Measurements from ENCODE around the gene FAM98B.
"Not testable (repeated sequence)": the region's sequence is repeated elsewhere in the genome, so short reads cannot be mapped to it uniquely, and the experiment has no call there.

Gene FAM98B

DNA sequence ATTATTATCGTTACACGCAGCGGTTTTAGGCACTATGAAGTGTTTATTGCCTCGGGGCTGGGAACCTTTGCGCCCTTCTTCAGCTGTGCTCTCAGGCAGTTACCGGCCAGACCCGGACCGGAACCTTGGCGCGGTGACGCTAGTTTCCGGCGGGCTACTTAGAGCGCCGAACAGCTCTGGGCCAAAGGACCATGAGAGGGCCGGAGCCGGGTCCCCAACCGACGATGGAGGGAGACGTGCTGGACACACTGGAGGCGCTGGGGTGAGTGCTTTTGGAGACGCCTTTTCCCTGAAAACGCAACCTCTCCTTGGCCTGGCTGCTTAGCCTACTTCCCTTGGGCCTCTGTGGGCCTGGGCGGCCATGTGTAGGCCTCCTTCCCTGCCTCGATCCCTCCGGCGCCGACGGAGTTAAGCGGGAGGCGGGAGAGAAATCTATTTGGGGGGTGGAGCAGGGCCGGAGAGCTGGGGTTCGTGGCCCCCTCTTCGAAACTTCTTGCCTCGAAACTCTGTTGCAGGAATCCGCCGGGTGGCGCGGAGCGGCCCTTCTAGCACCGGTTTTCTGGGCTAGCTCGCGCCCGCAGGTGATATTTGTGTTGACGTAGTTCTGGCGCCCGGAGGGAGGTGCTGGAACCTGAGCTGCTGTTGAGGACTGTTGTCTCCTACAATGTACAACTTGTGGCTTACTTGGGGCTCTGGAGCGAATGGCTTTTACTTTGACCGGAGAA is at the start of gene FAM98B:
TSS of gene FAM98B (plus strand) at position 157 of the 725 bp plus-strand sequence. CDS start at position 192, 35 bp downstream.
- DNase-seq, result peak; percentile 86 to 91

DNA sequence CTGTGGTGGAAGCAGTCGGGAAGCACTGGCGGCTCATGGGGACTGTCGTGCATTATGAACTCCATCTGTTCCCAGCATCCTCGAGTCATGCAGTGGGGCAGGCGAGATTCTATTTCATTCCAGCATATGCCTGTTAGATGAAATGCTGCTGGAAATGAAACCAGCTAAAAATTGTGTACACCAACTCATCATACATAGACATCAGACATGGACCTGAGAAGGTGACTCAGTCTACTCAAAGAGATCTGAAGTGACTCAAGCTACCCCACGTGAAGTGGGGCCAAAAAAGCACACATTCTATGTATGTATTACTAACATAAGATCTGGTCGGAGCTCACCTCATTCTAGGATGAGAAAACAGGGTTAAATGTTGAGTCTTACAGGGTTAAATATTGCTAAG is 47.5 kb upstream of the FAM98B start:
- DNase-seq, result no peak

DNA sequence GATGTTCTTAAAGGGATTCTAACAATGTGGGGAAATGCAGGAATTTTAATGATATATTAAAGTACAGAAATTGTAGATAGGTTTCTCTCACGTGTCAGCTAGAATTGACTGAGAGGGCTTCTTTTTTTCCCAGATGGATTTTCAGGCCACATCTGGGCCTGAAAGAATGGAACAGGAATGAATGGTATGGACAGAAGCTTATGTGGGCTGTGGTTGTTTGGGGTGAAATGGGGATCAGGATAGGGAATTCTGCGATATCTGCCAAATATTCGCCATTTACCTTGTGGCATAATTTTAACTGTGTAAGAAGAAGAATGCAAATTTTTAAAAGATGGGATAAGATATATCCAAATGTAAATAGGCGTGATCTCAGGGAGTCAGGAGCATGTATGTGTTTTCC is 45.4 kb upstream of the FAM98B start:
- no peak for DNase-seq

DNA sequence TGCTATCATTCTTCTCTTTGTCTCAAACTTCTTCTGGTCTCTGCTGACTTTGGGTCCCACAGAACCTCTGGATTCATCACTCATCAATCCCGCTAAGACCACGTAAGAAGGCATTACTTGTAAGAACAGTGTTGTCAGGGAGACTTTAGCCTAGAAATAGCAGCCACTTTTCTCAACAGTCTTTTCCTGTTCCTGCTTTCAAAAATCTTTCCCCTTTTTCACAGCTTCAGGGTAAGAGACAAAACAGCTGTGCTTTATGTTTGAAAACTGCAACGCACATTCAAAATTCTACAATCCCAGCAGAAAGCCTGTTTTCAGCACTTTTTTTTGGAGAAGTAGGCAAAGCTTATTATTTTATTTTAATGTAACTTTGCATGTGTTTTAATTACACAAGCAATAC is 42.0 kb upstream of the FAM98B start:
- DNase-seq, result no peak

DNA sequence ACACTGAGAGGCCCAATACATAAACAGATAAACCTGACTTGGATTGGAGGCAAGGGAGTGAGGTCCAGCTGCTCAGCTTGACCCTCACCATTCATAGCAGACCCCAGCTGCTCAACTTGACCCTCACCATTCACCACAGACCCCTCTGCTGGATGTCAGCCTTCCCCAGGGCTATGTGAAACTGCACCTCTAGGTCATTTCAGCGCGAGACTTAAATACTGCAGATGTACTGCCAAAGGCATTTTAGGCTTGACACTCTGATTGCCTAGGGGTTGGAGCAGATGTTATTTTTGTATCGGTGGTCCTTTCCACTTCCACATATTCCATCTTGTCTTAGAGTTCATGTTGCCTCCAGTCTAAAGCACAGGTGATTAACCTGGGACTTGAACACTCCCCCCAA is 41.5 kb upstream of the FAM98B start:
- DNase-seq, result no peak

DNA sequence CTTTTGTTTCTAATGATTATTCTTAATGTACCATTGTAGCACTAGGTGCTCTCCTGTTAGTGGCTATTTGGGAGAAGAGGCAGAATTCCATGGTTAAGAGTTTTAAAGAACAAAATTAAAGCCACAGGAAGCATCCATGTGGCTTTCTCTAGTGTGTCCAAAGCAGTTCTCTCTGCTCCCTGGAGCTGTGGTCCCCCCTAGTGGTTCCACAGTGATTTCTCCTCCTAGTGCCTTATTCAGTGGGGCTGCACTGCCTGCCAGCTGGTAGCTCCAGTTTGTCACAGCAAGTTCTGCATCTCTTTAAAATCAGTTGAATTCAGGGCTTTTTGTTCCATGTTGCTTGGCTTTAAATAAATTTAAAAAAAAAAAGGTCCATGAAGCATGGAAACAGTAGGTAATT is 39.6 kb upstream of the FAM98B start:
- no peak for DNase-seq

DNA sequence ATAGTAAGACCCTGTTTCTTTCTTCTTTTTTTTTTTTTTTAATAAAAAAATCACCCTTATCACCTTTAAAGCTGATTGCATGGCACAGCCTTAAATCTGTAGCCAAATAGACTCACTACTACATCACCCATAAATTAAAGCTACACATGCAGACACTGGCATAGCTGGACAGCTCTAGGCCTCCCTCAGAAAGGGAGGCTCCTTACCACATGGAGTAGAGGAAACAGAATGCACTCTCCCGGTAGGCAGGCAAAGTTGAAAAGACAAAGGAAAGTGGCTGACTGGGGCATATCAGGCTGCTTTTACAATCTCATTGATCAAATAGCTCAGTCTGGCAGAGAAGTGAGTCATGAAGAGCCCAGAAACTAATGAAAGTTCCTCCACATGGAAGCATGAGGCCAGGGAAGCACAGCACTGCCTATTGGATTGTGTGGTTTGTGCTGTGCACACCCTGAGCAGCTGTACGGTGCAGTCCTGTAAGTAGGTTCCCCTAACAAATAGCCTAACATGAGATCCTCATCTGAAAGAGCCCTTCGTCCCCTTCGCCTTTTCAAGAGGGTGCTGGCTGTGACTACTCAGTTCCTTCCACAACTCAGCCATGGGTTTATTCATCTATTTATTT is 32.7 kb upstream of the FAM98B start:
- DNase-seq, result no peak

DNA sequence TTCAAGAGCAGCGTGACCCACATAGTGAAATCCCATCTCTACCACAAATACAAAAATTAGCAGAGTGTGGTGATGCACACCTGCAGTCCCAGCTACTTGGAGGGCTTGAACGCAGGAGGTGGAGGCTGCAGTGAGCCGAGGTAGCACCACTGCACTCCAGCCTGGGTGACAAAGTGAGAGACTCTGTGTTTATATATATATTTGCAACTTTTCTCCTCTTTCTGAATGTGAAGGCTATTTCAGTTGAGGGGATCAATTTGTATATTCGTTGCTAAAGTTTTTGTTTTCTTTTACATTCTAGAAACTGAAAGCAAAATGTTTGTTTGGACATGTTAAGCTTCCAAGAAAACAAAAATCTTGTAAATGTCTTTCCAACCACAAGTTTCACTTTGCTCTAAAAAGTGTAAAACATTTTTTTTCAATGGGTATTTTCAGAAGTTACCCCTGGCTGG is 29.8 kb upstream of the FAM98B start:
- no peak for DNase-seq

DNA sequence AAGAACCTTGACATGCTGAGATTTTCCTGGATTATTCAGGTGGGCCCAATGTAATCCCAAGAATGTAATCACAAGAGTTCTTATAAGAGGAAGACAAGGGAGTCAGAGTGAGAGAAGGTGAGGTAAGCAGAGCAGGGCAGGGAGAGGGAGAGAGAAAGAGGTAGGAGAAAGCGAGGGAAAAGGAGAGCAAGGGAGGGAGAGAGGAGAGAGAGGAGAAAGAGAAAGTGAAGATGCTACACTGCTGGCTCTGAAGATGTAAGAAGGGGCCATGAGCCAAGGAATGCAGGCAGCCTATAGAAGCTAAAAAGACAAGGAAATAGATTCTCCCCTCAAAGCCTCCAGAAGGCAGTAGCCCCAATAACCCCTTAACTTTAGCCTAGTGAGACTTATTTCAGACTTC is 28.7 kb upstream of the FAM98B start:
- no peak for DNase-seq

DNA sequence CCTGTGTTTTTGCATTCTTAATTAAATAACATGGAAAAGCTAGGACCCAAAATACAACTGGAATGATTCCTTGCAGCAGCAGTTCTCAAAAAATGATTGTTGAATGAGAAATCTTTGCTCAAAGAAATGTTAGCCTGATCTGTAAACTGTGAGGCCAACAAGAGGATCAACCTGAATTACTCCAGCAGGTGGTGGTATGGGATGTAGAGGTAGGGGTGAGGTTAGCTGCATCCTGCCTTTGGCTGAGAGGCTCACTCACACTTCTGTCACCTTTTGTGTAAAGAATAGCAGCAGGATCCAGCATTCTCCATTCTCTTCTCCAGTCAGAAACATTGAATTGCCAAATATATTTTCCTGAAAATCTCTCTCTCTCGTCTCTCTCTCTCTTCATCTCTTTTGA is 26.5 kb upstream of the FAM98B start:
- no peak for DNase-seq

DNA sequence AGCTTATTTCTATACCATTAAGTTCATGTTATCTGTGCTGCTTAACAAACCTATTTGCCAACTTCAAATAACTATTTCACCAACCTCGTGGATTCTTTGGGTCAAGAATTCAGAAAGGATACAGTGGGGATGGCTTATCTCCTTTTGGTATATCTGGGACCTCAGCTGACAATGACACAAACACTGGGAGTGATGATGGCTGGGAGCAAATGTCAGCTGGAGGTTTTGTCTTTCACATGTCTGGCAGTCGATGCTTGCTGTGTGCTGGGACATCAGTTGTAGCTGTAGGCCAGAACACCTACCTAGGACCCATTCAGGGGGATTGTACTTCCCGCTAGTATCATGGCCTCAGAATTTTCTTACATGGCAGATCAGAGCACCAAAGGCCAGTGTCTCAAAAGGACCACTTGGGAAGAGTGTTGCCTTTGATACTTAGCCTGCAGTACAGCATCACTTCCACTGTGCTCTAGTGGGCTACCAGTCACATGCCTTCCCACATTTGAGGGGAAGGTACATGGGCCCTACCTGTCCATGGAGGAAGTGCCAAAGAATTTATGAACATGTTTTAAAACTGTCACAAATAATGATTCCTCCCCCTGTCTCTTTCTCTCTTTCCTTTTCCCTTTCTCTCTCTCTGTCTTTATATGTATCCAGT is 23.7 kb upstream of the FAM98B start:
- DNase-seq, result no peak

DNA sequence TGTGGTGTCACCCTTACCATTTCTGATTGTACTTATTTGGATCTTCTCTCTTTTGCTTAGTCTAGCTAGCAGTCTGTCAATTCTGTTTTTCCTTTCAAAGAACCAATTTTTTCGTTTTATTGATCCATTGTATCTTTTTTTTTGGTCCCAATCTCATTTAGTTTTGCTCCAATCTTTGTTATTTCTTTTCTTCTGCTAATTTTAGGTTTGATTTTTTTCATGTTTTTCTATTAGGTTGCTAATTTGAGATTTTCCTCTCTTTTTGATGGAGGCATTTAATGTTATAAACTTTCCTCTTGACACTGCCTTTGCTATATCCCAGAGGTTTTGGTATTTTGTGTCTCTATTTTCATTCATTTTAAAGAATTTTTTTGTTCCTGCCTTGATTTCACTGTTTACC is 16.9 kb upstream of the FAM98B start:
- DNase-seq, result no peak

DNA sequence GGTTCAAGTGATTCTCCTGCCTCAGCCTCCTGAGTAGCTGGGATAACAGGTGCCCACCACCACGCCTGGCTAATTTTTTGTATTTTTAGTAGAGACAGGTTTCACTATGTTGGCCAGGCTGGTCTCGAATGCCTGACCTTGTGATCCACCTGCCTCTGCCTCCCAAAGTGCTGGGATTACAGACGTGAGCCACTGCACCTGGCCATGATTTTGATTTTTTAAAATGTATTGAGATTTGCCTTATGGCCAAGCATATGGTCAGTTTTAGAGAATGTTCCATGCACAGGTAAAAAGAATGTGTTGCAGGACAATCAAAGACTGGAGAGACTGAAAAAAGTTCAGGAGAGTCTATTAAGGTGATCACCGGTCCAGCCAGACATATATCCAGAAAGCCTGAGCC is 16.3 kb upstream of the FAM98B start:
- not testable (repeated sequence) for DNase-seq

DNA sequence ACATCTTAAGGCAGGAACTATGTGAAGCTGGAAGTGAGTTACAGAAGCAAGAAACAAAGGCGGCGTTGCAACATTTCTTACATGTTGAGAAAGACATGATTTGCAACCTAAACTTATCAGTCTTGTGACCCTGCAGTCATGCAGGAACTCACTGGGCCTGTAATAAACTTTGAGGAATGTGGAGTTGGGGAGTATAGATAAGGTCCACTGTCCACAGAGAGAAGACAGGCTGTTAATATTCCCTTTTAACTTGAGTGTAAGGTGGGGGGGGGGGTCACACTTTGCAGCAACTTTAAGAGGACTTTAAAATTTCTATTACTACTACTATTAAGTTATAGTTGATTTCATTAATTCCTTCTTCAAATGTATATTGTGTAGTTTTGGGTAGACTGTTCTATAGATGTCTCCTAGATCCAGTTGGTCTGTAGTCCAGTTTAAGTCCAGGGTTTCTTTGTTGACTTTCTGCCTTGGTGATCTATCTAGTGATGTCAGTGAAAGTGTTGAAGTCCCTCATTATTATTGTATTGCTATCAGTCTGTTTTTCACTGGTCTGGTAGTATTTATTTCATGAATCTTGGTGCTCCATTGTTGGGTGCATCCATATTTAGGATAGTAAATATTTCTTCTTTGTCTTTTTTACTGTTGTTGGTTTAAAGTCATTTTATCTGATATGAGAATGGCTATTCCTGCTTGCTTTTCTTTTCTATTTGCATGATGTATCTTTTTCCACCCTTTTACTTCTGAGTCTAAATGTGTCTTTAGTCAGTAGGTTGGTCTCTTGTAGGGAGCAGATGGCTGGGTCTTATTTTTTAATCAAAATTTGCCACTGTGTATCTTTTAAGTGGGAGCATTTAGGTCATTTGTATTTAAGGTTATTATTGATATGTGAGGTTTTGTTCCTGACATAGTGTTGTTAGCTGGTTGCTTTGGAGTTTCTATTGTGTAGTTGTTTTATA is 15.6 kb upstream of the FAM98B start:
- no peak for DNase-seq

DNA sequence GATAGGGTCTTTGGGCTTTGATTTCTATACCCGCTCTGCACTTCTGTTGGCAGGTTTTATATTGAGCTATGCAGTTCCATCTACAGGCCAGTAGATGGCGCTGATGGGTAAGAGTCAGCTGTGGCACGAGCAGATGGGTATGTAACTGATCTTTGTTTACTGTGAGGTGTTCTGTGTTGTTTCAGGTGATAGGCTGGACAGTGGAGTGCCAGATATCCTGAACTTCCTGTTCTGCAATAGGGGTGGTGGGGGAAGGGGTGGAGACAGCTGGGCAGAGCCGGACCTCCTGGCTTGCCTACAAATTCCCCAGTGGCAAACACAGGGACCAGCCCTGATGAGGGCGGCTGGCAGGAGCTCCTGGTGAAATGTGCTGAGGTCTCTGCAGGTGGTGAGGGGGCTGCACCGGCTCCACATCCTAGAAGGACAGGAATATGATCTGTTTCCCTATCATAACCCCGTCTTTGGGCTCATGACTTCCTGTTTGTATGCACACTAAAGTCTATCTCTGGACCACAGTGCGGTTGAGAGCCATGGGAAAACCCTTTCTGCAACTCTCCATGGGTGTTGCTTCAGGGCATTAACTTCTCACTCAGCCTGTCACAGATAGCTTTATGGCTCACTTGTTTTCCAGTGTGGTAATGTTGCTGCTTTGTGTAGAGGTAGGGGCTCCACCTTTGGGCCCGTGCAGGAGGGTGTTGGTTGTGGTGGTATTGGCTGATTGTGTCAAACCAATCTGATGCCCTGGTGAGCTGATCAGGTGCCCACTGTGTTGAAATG is 13.4 kb upstream of the FAM98B start:
- DNase-seq, result peak; percentile 57 to 70

DNA sequence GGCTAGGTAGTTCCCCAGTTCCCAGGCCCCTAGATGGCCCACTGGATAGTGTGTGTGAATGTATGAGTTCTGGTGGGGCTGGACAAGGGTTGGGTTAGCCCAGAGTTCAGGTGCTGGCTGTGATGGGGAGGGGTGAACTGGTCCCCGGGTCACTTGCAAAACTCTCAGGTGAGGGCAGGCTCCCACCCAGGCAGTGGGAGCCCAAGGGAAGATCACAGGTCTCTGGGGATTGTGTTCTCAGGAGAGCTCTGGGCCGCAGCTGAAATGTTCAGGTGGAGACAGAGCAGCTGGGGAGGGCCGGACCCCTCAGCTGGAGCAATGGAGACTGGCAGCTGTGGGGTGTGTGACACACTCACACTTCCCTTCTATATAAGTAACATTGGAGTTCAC is 12.8 kb upstream of the FAM98B start:
- no peak for DNase-seq

DNA sequence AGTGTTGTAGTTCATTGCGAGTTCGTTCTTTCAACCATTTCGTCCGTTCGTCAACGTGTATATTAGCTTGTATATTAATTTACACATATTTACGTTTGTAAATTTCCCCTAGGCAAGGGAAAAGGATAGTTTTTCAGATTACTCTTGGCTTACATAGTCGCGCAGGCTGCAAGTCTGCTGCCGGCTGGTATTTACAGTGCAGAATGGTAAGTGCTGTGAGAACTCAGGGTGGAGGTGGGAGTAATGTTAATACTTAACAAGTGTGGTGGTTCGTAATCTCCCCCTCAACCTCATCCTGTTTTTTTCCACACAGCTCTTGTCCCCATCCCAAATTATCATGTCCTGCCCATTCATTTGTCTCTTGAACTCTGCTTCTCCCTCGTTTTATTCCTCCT is 766 bp downstream of the FAM98B start:
- no peak for DNase-seq

DNA sequence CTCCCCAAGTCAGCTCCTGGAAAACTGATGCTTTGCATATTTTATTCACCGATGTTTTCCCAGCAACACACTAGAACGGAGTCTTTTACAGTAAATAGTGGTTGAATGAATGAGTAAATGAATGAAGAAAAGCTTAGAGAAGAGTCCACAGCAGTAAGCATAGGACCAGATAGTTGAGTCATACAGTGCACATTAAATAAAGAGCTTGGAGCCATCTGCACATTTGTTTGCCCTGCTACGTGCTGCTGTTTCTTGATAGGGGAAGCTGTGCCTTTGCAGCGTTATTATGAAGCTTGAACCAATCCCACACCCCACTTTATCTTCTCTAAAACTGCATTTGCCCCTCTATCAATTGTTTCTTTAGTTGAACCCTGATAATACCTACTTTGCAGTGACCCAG is 1.2 kb downstream of the FAM98B start:
- no peak for DNase-seq

DNA sequence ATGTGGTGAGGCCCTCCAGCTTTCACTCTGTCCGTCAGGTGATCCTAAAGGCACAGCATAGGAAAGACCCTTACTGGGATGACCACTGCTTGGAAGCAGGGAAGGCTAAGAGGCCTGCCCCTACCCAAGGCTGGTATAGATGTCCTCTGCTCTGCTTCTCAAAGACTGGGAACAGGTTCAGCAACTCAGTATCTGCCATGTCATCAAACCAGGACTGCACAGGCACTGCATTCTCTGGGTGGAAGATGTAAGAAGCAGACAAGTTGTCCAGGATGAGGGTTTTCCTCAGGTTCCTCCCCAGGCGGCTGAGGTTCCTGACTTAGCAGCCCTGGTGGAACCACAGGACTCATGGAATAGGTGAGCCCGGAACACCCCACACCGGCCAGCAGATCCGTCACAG is 4.7 kb downstream of the FAM98B start:
- DNase-seq, result no peak

DNA sequence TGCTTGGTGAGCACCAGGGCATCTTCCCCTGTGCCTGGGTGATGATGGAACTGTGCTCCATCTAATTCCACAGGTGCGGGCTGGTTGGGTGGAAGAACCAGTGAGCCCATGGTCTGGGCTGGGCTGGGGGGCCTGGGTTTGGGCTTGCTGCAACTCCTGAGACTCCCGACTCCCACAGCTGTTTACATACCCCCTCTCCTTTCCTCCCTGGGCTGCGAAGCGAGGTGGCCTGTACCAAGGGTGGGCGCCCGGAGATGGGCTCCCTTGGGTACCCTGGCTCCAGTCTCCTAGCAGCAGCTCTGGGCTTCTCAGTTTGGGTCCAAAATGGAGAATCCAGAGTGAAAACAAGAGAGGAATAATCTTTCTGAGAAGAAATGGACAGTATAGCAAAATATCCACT is 5.6 kb downstream of the FAM98B start:
- no peak for DNase-seq

DNA sequence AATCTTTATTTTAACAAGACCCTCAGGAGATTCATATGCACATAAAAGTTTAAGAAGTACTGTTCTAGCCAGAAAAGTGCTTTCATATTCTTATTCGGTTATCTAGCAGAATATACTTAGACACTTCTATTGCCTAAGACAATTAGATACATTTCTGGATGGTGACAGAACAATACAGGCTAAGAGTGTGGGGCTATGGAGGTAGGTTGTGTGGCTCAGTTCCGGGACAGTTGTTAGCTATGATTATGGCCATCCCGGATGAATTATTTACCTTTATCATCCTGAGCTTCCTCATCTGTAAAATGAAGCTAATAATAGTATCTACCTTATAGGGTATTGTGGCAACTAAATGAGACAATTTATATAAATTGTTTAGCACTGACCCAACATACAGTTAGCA is 6.6 kb downstream of the FAM98B start:
- DNase-seq, result no peak
